K562 (cell line): ENCODE data around the gene PLEKHG4B. TPM values are rescaled to one million over a fixed set of nuclear protein-coding genes. Genes with fewer than 3 reads are reported as not detected.

ENCODE experiments used
- PRMT5 ChIP-seq: sonication (generic); formaldehyde crosslinking; IDR thresholded peaks from 2 replicates; pipeline ENCODE4 v1.5.0; 2020; ENCODE audit warnings: missing genetic modification reagents
- SETDB1 ChIP-seq: IDR thresholded peaks from one replicate; pipeline ENCODE4 v1.6.1; 2012; ENCODE audit warnings: low read length, control low read depth, inconsistent platforms
- ZBTB40 ChIP-seq, 2 experiments: fragments of 450-650 bp in 1 of 2; sonication (generic) in 1 of 2; formaldehyde crosslinking in 1 of 2; IDR thresholded peaks; 2 replicates each; pipeline versions ENCODE4 v1.7.1 to v1.9.0; 2016 to 2022; ENCODE audit warnings: inconsistent platforms in 1 of 2, mild to moderate bottlenecking in 1 of 2, missing genetic modification reagents in 1 of 2
- ZNF280B ChIP-seq: fragments of 250-450 bp; sonication (Bioruptor Pico); IDR thresholded peaks from 2 replicates; pipeline ENCODE4 v1.5.1; 2021; ENCODE audit warnings: mild to moderate bottlenecking
- polyA plus RNA-seq, 8 experiments: library from polyadenylated mRNA; depleted of rRNA in 4 of 8; stranded (reverse) in 5 of 8; unstranded in 3 of 8; fragments of >200 nt; fragmentation: Nextera tagmentation in 2 of 8; fragmentation: Illumina TruSeq in 1 of 8; extraction: Ambion mirVana in 2 of 8; extraction: Trizol in 1 of 8; gene quantifications; 2 replicates each; pipeline versions ENCODE4 v1.2.1 to v1.2.3, GENCODE V29; 2011 to 2014; ENCODE audit warnings: inconsistent platforms in 1 of 8, missing spikeins in 1 of 8
- total RNA-seq, 7 experiments: library from RNA; depleted of rRNA in 6 of 7; stranded (reverse); fragments of >200 nt in 6 of 7; fragmentation: Illumina TruSeq in 2 of 7; extraction: Trizol in 2 of 7; gene quantifications; 2 replicates each; pipeline versions ENCODE4 v1.2.1 to v1.2.3, GENCODE V29; 2011 to 2021; ENCODE audit warnings: low replicate concordance in 1 of 7
- TF ChIP-seq, protein P1 (sequence below): fragments of 250-450 bp; sonication (Bioruptor Pico); IDR thresholded peaks from 2 replicates; pipeline ENCODE4 v1.9.0; 2021; ENCODE audit warnings: mild to moderate bottlenecking, inconsistent platforms

PLEKHG4B gene
- total and polyA plus RNA-seq, 9 of the 15 experiments (the other 6 are each of a cell fraction or from before 2014, with no cell fraction given), result 0.02 TPM; not detected in 8

- TF ChIP-seq ZNF280B (CRISPR knock-in tag) (no peak), SETDB1 (no peak), PRMT5 (no peak), ZBTB40 (IDR thresholded peaks at IDR 0.05) (no peak), ZBTB40 (CRISPR knock-in tag; IDR thresholded peaks at IDR 0.05) (no peak)
- TF ChIP-seq, protein P1, sequence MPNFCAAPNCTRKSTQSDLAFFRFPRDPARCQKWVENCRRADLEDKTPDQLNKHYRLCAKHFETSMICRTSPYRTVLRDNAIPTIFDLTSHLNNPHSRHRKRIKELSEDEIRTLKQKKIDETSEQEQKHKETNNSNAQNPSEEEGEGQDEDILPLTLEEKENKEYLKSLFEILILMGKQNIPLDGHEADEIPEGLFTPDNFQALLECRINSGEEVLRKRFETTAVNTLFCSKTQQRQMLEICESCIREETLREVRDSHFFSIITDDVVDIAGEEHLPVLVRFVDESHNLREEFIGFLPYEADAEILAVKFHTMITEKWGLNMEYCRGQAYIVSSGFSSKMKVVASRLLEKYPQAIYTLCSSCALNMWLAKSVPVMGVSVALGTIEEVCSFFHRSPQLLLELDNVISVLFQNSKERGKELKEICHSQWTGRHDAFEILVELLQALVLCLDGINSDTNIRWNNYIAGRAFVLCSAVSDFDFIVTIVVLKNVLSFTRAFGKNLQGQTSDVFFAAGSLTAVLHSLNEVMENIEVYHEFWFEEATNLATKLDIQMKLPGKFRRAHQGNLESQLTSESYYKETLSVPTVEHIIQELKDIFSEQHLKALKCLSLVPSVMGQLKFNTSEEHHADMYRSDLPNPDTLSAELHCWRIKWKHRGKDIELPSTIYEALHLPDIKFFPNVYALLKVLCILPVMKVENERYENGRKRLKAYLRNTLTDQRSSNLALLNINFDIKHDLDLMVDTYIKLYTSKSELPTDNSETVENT (CRISPR knock-in tag), result no peak
- TF ChIP-seq, all 486 proteins: peak for 0
These were observed 111.4 kb downstream of the PLEKHG4B start (continued) for GRCh38 chr5:203246-203930.
